HG02885 (cell line): ENCODE measurements around the gene MAN1A1.

Source experiments
- ATAC-seq: cut with Tn5 transposase; IDR thresholded peaks from one replicate; pipeline ENCODE4 v1.9.1; 2021; ENCODE audit warnings: mild to moderate bottlenecking; ENCODE audit not compliant: unreplicated experiment, poor library complexity

MAN1A1 gene

DNA sequence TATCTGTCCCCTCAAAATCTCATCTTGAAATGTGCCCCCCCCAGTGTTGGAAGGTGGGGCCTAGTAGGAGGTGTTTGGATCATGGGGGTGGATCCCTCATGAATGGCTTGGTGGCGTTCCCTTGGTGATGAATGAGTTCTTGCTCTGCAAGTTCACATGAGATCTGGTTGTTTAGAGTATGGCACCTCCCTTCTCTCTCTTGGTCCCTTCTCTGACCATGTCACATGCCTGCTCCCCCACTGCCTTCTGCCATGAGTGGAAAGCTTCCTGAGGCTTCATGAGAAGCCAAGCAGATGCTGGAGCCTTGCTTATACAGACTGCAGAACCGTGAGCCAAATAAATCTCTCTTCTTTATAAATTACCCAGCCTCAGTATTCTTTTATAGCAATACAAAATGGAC lies 70.9 kb downstream of the MAN1A1 start:
- no peak for ATAC-seq

GRCh38 chr6:119277052-119277451 lies 72.5 kb downstream of the MAN1A1 start:
- ATAC-seq, result no peak

DNA sequence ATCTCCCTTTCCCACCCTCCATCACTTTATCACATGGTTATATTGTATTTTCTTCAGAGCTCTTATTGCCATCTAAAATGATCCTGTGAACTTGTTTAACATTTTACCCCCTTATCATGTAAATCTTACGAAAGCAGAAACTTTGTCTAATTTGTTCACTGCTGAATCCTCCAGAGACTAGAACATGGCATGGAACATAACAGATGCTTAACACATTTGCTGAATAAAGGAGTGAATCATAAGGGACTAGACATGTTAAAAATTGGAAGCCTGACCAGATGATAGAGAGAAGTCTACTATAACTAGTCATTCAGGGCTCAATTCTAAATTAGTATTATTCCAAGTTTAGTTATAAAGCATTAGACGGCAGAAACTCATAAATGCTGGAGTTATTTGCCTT lies 73.3 kb downstream of the MAN1A1 start:
- no peak for ATAC-seq

DNA sequence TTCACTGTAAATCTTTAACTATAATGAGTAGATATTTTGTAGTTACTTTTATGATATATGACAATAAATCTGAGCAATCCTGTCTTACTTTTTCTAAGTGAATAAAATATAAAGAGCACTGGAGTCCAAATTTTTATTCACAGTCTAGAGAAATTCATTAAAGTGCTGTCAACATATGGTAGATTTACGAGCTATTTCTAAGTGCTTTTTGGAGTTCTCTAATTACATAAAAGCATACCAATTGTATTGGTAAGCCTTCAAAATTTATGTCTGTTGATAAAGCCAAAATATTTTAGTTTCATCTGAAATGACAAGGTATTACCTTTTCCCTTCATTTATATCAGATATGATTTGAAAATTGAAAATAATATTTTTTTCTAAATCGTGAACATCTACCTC lies 75.4 kb downstream of the MAN1A1 start:
- ATAC-seq, result no peak

DNA sequence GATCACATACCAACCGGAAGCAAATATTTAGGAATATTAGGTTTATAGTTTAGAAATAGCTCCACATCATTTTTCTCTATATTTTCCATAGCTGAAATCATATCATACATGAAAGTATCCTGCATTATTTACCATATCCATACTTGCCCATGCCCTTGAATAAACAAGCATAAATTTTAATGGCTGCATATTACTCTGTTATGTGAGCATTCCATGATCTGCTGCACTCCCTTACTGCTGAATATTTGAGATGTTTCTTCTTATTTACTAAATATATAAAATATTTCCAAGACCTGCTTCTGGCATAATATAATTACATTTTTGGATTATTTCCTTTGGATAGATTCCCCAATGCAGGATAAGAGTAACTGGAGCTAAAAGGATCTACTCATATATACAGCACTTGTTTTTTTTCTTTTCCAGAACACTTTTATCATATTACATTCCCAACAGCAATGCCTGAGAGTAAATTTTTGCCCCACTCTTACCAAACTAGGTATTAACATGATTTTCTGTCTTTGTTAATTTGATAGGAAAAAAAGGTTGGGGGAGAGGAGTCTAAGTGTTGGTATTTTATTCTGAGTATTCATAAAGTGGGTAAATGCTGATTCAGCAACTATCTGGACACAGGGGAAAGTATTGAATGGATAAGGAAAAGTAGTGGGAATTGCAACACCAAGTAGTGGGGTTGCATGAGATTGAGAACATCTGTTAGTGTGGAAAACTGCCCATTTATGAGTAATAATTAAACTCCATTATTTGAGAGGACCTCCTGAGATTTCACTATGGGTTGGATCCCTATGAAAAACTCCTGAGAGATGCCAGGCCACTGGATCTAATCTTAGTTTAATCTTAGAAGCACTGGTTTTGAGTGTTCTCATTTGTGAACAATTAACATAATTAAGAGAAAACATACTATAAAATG lies 76.0 kb downstream of the MAN1A1 start:
- no peak for ATAC-seq

- no peak for ATAC-seq
These were observed 79.0 kb downstream of the MAN1A1 start for GRCh38 chr6:119270545-119270944.

GRCh38 chr6:119269266-119270103 lies 80.1 kb downstream of the MAN1A1 start:
- ATAC-seq, result no peak

- ATAC-seq, result no peak
These were observed 82.2 kb downstream of the MAN1A1 start for GRCh38 chr6:119267126-119267905.

GRCh38 chr6:119264854-119265397 lies 84.6 kb downstream of the MAN1A1 start:
- no peak for ATAC-seq

GRCh38 chr6:119262612-119263011 lies 86.9 kb downstream of the MAN1A1 start:
- no peak for ATAC-seq

GRCh38 chr6:119261944-119262284 lies 87.6 kb downstream of the MAN1A1 start:
- ATAC-seq, result no peak

DNA sequence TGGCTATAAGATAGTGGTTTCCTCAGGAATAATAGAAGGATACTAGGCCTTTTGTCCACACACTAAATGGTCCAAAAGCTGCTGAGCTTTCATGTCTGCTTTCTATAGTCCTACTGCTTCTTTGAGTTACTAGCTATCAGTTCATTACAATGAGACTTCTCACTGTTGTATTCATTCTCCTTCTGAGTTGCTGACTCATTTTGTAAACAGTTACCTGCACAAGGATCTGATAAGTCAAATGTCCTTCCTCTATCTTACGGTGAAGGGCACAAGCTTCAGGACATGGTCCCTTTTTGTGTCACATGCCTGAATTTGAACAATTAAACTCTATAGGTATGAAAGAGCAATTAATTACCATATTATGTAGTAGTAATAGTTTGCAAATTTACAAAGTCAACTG lies 90.5 kb downstream of the MAN1A1 start:
- peak; percentile 89 for ATAC-seq

- ATAC-seq, result no peak
These were observed 91.8 kb downstream of the MAN1A1 start for GRCh38 chr6:119257726-119258125.

GRCh38 chr6:119256978-119257462 lies 92.5 kb downstream of the MAN1A1 start:
- no peak for ATAC-seq

- ATAC-seq, result no peak
These were observed 93.2 kb downstream of the MAN1A1 start for GRCh38 chr6:119256392-119256791.

DNA sequence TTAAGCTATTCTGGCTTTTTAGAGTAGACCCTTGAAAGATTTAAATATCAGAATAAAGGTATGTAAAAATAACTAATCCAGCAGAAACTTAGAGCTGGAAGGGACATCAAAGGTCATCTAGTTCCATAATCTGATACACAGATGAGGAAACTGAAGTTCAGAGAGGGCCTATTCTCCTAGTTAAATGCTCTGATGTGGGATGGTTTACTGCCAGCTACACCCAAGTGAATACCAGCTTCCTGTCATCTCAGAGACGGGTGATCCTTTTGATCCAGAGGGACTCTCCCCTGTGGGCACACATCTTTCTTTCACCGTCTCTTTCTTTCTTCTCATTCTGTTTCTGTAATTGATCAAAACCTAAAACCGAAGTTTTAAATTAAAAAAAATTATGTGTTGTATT lies 94.1 kb downstream of the MAN1A1 start:
- ATAC-seq, result no peak

DNA sequence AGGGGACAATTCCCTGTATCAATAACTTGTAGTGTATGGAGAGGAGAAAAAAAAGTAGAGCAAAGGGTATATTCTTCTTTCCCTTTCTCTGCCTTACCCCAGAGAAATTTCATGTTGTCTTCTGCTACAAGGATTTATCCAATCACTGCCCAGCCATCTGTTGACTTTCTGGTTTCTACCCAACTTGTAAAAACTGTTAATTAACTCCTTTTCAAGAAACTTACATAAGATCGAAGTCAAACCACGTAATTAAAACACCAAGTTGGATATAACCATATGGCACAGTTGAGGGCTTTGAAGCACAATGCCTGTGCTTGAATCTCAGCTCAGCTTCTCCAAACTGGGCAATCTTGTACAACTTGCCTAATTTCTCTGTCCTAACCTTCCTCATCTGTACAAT lies 99.5 kb downstream of the MAN1A1 start:
- ATAC-seq, result no peak

GRCh38 chr6:119249319-119249718 lies 100.2 kb downstream of the MAN1A1 start:
- no peak for ATAC-seq

DNA sequence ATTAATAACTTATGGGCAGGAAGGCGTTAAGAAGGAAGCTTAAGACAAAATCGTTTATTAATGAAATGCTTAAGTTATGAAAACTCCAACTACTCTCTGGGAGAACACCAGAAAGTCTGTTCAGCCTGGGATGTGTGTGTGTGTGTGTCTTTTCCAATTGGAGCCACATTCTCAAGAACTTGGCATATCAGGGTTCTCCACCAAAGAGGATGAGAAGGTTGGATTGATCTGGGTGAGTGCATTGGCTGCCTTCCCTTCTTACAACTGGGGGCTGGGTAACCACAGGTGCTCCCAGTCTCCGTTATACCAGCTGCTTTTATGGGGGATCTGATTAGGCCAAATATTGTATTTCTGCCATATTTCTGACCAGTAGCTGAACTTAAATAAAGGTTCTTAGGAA lies 102.1 kb downstream of the MAN1A1 start:
- no peak for ATAC-seq

GRCh38 chr6:119243657-119244056 lies 105.9 kb downstream of the MAN1A1 start:
- ATAC-seq, result no peak
